Limb (tissue), 2 donors: ENCODE data around the gene LRRK2.

Experiments
- DNase-seq, 2 donors: peaks; one replicate each; pipeline ENCODE4 v3.0.0-alpha.2; 2016; ENCODE audit errors: extremely low spot score in 2 of 2

Gene LRRK2

GRCh38 chr12:40399656-40400055 lies 174.9 kb downstream of the LRRK2 start:
- DNase-seq: no peak

DNA sequence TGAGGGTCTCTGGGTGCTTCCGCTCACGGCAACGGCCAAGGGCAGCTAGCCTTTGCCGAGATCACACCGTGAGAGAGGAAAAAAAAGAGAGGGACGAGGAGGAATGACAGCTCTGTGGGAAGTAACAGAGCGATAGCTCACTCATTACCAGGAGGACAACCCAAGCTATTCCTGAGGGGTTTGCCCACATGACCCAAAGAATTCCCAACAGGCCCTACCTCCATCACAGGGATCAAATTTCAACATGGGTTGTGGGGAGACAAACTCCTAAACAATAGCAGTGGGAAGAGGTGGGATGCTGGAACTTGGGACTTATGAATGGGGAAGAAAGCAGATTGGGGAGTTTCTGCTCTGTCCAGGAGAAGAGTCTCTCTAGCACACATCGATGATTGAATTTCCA lies 180.6 kb downstream of the LRRK2 start:
- no peak for DNase-seq
